DOHH2 (cell line): ENCODE data around the gene MBD5.

ENCODE experiments used
- EZH2phosphoT487 ChIP-seq: fragments of 200-600 bp; sonication (generic); IDR thresholded peaks from 2 replicates; pipeline ENCODE4 v1.6.1; 2017; ENCODE audit warnings: borderline replicate concordance, mild to moderate bottlenecking, antibody characterized with exemption, low read length, moderate library complexity, mixed read lengths
- TF ChIP-seq, protein P1 (sequence below): fragments of 200-600 bp; sonication (generic); IDR thresholded peaks from one replicate; pipeline ENCODE4 v1.5.1; 2014; ENCODE audit warnings: antibody characterized with exemption, mild to moderate bottlenecking, low read depth, low read length; ENCODE audit not compliant: poor library complexity, severe bottlenecking

DNA sequence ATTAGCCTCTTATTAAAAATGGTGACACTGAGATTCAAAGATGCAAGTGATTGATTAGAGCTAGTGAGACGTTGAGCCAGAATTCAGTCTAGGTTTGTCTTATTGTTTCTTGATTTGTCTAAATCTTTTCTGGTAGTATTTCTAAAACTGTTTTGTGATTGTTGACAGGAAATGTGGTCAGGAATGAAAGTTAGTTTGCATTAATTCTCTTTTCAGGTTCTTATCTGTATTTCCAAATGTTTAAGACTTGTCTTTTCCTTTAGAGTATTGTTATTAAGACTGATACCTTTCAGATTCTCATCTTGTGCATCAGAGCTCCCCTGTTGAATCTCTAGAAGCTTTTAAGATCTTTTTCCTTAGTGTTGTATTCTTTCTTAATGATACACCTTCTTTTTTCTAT, 89.3 kb downstream of the MBD5 start:
- TF ChIP-seq, protein P1, sequence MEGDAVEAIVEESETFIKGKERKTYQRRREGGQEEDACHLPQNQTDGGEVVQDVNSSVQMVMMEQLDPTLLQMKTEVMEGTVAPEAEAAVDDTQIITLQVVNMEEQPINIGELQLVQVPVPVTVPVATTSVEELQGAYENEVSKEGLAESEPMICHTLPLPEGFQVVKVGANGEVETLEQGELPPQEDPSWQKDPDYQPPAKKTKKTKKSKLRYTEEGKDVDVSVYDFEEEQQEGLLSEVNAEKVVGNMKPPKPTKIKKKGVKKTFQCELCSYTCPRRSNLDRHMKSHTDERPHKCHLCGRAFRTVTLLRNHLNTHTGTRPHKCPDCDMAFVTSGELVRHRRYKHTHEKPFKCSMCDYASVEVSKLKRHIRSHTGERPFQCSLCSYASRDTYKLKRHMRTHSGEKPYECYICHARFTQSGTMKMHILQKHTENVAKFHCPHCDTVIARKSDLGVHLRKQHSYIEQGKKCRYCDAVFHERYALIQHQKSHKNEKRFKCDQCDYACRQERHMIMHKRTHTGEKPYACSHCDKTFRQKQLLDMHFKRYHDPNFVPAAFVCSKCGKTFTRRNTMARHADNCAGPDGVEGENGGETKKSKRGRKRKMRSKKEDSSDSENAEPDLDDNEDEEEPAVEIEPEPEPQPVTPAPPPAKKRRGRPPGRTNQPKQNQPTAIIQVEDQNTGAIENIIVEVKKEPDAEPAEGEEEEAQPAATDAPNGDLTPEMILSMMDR, result no peak
- no peak for TF ChIP-seq EZH2phosphoT487
